GM21825 (cell line): ENCODE results near the gene PCNA.

Source experiments
- ATAC-seq: cut with Tn5 transposase; IDR thresholded peaks from one replicate; pipeline ENCODE4 v1.9.1; 2021; ENCODE audit warnings: mild to moderate bottlenecking, moderate library complexity; ENCODE audit not compliant: unreplicated experiment

PCNA gene

GRCh38 chr20:5119435-5120184 lies at the start of gene PCNA:
Gene PCNA, minus strand, starts transcription at chr20:5119958. Its CDS starts 160 bp downstream, at chr20:5119798.
- peak; percentile 92 for ATAC-seq

- no peak for ATAC-seq
These were observed 49.1 kb upstream of the PCNA start for GRCh38 chr20:5168651-5169396.

DNA sequence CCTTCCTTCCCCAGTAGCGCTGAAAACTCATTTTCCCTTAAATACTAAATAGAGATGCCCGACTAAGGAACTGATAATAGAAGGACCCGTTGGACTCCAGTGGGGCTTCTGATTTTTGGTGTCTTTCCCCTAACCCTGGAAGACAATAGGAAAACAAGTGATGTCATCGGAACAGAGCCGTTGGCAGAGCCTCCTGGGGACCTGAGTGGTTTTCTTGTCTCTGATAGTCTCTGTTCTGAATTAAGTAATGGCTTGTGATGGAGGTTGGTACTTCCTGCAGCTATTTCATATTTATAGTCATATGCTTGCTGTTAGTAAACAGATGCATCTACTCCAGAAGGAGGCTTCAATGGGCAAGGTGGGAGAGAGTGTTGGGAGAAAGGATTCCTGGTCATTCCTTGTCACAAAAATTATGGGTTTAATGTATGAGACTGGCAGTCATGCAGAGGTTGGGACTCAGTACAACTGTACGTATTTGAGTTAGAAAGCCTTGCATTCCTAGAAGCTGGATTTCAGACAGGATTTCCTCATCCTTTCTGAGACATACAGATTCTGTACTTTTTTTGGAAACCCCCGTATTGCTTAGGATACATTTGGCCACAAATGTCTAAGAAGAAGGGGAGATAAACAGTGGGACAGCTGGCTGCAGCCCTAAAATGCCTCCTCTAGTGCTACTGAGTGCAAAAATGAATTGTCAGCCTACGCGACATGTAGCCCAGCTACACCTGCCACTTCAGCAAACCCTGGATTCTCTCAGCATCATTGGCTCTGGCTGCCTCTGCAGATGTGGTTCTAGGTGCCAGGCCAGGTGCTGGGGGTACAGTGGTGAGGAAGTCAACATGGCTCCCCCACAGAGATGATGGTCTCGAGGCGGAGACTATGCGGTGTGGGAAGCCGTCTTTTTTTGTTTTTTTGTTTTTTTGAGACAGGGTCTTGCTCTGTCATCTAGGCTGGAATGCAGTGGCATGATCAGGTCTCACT lies 45.2 kb upstream of the PCNA start:
- no peak for ATAC-seq

DNA sequence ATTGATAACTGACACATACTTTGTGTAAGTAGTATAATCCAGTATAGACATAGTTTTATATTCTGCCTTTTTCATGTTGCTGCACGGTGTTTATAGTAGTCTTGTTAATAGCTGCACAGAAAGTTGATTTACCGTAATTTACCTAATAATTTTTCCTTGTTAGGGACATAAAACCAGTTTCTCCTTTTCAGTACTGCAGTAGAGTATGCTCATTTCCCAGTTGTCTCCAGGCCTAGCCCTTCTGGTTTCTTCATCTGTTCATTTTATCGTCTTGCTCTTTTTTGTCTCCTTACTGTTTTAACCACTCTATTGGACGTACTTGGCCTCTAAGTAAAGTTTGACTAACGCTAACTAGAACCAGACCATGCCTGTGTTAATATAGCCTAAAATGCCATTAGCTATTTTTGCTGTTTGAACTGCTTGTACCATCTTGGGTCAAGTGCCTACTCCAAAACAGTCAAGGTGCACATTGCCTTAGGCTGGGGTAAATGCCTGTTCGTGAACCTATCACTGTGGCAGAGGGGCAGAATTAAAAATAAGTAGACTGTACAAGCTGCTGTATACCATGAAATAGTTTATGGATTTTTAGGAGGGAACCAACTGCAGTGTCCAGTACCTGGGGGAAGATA lies 41.9 kb upstream of the PCNA start:
- no peak for ATAC-seq

DNA sequence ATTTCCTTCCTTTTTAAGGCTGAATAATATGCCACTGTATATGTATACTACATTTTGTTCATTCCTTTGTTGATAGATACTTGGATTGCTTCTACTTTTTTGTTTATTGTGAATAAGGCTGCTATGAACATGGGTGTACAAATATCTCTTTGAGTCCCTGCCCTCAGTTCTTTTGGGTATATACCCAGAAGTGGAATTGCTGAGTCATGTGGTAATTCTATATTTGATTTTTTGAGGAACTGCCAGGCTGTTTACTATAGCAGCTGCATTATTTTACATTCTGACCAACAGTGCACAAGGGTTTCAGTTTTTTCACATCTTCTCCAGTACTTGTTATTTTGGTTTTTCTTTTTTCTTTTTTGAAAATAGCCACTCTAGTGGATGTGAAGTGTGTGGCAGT lies 41.1 kb upstream of the PCNA start:
- no peak for ATAC-seq

GRCh38 chr20:5159928-5160327 lies 40.2 kb upstream of the PCNA start:
- ATAC-seq, result no peak

DNA sequence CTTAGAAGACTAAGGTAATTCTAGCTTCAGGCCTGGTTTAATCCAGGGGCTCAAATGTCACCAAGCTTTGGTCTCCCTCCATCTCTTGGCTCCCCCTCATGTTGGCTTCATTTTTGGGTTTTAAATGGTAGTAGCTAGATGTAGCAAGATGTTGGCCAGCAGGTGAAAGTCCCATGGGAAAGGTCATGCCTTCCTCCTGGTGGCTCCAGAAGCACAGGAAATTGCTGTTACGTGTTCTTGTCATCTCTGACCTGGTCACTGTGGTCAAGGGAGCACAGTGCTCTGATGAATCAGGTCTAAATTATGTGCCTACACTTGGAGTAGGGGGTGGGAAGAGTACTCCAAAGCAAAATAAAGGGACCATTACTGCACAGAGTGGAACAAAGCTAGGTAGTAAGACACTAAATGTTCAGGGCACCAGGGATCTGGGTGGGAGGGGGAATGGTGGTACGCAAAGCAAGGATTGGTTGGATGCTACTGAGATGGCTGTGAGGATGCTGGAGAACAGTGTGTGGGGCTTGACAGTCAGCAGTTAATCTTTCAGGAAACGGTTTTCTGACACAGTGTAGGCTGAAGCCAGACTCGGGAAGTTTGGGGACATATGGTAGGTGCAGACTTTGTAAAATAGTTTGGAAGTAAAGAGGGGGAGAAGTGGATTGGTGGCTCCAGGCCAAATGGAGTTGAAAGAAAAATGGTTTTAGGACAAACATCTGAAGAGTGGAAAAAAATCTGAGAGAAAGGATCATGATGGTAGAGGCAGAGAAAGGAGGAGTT lies 37.1 kb upstream of the PCNA start:
- no peak for ATAC-seq

GRCh38 chr20:5155404-5155803 lies 35.6 kb upstream of the PCNA start:
- ATAC-seq, result no peak

- ATAC-seq, result no peak
These were observed 34.8 kb upstream of the PCNA start for GRCh38 chr20:5154543-5154925.

DNA sequence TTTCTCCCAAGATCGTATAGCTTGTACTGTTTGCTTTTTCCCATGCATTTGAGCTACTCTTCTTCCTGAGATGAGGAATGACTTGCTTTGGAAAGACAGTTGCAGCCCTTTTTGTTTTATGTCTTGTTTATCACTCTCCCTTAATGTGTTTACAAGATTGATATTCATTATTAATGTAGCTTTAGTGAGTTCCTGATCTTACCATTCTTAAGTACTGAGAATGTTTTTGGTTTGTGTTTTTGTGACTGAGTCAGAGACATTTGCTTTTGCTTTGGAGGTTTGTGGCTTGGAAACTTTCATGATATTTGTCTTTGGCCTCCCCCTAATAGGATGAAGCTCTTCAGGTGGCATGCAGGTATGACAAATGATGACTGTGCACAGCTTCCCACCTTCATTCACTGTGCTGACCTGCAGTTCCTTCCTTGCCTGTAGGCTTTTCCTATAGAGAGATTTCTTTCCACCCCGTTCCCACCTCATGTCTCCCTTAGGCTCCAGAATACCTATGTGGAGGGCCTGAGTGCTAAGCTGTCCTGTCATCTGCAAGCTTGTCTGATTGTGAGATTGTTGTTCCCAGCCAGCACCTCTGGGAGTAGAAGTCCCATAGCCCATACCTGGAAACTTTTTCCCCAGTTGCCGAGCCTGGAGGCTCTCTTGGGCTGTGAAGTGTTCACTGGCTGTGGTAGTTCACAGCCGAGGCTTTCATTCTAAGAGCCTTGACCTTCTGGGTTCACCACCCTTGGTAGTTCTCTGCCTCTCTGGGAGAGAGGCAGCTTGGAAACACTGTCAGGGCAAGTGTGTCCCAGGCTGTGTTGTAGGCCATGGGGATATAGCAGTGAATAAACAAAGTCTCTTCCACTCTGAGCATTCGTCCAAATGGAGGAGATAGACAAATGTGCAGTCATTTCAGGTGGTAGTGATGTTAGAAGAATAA lies 34.1 kb upstream of the PCNA start:
- no peak for ATAC-seq

DNA sequence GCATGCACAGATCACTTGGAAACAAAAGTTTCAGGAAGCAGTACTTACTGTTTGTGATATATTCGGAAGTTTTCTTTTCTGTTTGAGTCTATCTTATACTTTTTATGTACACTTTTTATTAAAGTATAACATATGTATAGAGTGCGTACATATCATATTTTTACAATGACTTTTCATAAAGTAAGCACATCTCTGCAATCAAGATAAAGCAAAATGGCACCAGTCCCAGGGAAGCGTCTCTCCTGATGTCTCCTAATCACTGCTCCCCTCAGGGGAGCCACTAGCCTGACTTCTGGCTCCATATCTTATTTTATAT lies 33.4 kb upstream of the PCNA start:
- no peak for ATAC-seq

DNA sequence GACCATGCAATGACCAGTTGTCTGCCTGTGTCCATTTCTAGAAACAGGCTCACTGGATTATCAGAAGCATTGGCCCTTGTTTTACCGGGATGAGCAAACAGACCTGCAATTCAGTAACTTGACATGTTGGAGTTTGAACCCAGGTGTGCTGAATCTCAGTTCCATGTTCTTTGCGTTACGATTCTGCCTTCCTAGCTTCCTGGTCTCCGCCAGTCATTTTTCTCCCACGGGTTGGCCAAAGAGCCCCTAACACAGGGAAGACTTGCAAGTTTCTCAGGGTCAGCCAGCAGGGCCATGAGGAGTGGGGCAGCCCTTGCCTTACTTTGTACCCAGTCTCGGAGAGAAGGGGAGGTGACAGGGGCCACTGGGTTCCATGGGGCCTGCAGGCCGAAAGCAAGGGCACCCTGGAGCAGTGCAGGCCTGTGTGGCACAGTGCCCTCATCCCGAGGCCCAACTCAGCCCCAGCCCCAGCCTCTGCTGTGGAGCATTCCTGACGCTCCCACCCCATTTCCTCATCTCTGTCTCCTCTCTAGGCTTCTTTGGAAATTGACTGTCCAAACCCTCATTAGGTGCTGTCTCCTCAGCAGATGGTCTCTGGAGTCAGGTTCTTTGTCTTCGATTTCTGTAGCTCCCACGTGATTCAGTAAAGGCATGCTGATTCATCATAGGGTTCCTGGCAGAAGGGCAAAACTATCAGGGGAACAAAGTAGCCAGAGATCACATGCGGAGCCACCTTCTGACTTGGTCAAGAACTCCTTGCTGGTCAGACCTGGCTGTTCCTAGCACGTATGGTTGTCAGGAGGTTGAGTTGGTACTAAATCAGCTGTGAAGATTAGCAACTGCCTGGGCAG lies 30.7 kb upstream of the PCNA start:
- no peak for ATAC-seq

GRCh38 chr20:5149892-5150225 lies 30.1 kb upstream of the PCNA start:
- ATAC-seq, result no peak

GRCh38 chr20:5148581-5148980 lies 28.8 kb upstream of the PCNA start:
- ATAC-seq, result no peak

- ATAC-seq, result no peak
These were observed 27.3 kb upstream of the PCNA start for GRCh38 chr20:5146871-5147592.

DNA sequence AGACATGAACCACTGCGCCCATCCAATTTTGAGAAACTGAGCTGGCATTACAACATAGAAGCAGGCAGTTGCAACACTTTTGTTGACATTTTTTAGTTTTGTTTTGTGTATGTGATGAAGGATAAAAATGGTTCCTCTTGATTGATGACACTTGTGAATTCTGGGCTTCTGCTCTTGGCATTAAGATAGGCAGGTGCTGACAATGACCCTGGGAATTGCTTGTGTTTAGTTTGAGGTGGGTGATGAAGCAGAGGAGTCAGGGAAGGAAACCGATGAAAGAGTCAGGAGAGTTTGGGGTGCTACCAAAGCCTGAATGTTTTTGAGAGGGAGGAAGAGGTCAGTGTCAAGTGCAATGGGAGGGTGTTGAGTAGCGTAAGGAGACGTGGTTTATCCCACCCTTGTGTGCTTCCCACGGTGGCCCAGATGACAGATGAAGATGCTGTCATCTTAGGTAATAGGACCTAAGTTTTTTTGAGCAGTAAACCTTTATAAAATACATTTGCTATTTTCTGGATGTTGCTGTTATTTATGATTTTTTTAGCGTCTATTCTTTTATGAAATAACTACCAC lies 26.4 kb upstream of the PCNA start:
- no peak for ATAC-seq

DNA sequence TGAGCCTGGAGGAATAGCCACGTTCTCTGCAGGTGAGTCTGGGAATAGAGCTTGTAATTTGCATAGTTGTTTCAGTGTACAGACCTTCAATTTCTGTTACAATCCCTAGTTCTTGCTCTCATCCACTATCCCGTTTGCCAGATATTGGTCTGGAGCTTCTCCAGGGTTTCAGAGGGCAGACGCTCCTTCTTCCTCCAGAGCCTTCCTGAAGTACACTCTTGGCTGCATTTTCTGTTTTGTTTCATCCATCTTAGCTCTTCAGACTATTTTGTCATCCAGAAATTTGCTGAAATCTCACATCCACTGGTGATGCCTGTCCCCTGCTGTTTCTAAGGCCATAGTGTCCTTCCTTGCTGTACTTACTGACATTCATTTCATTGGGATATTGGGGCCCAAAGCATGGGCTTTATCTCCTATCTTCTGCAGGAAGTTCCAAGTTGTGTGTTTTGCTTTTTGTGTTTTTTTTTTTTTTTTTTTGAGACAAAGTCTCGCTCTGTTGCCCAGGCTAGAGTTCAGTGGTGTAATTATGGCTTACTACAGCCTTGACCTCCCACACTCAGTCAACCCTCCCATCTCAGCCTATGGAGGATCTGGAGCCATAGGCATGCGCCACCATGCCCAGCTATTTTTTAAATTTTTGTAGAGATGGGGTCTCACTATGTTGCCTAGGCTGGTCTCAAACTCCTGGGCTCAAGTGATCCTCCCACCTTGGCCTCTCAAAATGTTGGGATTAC lies 25.8 kb upstream of the PCNA start:
- no peak for ATAC-seq
